HepG2 (cell line): ENCODE data around the gene MFNG. TPM values are rescaled to one million over a fixed set of nuclear protein-coding genes. Genes with fewer than 3 reads are reported as not detected.

Experiments
- ATAC-seq: fragments of 200-7000 bp; cut with Tn5 transposase; 3 replicates; pipeline ENCODE4 v1.9.1; 2020; ENCODE audit warnings: mild to moderate bottlenecking, moderate library complexity
- BruUV-seq: library from RNA; stranded (reverse); fragments of 400-500 nt; replicated peaks from 2 replicates; lab custom pipeline; 2021; lab: Mats Ljungman, UMichigan
- CTCF ChIA-PET: fragments of 300-600 bp; formaldehyde crosslinking; extraction: SDS; loops from one replicate; lab custom pipeline; 2021; ENCODE audit warnings: low total read pairs, inconsistent platforms, low intra/inter-chr PET ratio; lab: Yijun Ruan, JAX
- POLR2A ChIA-PET: fragments of 350-600 bp; sonication (Branson Sonifier 250); formaldehyde crosslinking; loops from one replicate; lab custom pipeline; 2020; ENCODE audit warnings: antibody characterized with exemption, inconsistent platforms; lab: Yijun Ruan, JAX
- DNase-seq: peaks from one replicate; pipeline ENCODE4 v3.0.0-alpha.2; 2015; ENCODE audit warnings: low spot score
- FAIRE-seq: peaks from 3 replicates; lab custom pipeline; 2011; peaks lifted over from hg19 to GRCh38; lab: Jason Lieb, UNC
- H2AFZ ChIP-seq: one replicate; pipeline ENCODE4 v1.6.1; 2011; ENCODE audit warnings: low read length, inconsistent platforms
- H3K27ac ChIP-seq: fragments of 300-600 bp; 3 replicates; pipeline ENCODE4 v1.8.0; 2011; ENCODE audit warnings: mixed run types, mild to moderate bottlenecking, mixed read lengths, low read length, inconsistent platforms; ENCODE audit not compliant: insufficient read depth; ENCODE audit errors: extremely low read length
- H3K27me3 ChIP-seq, 2 experiments: fragments of 200-600 bp in 1 of 2; 2 replicates in 1 of 2; 3 replicates in 1 of 2; pipeline versions ENCODE4 v1.6.0 to v1.8.0; 2011; ENCODE audit warnings: low read length in 2 of 2, mild to moderate bottlenecking in 2 of 2, moderate library complexity in 2 of 2, inconsistent platforms in 1 of 2; ENCODE audit not compliant: insufficient read depth in 2 of 2, control insufficient read depth in 1 of 2
- H3K36me3 ChIP-seq, 2 experiments: fragments of 200-600 bp in 1 of 2; replicated peaks in 1 of 2; 2 replicates in 1 of 2; 3 replicates in 1 of 2; pipeline versions ENCODE4 v1.5.1 to v1.8.0; 2011; ENCODE audit warnings: low read length in 2 of 2, inconsistent platforms in 1 of 2; ENCODE audit not compliant: insufficient read depth in 2 of 2, control insufficient read depth in 1 of 2
- H3K4me1 ChIP-seq: 2 replicates; pipeline ENCODE4 v1.5.1; 2012; ENCODE audit warnings: low read length, inconsistent platforms; ENCODE audit not compliant: insufficient read depth
- H3K4me2 ChIP-seq: 2 replicates; pipeline ENCODE4 v1.6.0; 2011; ENCODE audit warnings: low read depth, low read length, inconsistent platforms
- H3K4me3 ChIP-seq, 3 experiments: fragments of 200-600 bp in 1 of 3; sonication (generic), shearing (Covaris generic) in 1 of 3; replicated peaks in 1 of 3; 2 replicates each; pipeline ENCODE4 v1.5.1; 2011 to 2016; ENCODE audit warnings: low read length in 3 of 3, inconsistent platforms in 2 of 3, low read depth in 2 of 3, mild to moderate bottlenecking in 2 of 3, control low read depth in 1 of 3, mixed read lengths in 1 of 3; ENCODE audit not compliant: insufficient read depth in 1 of 3
- H3K79me2 ChIP-seq: one replicate; pipeline ENCODE4 v1.6.1; 2011; ENCODE audit warnings: low read length, inconsistent platforms; ENCODE audit not compliant: insufficient read depth
- H3K9ac ChIP-seq: 2 replicates; pipeline ENCODE4 v1.6.0; 2011; ENCODE audit warnings: mild to moderate bottlenecking, low read depth, low read length, inconsistent platforms; ENCODE audit not compliant: insufficient read depth
- H3K9me3 ChIP-seq: 2 replicates; pipeline ENCODE4 v1.5.1; 2012; ENCODE audit warnings: mild to moderate bottlenecking, low read length
- H4K20me1 ChIP-seq: 2 replicates; pipeline ENCODE4 v1.6.0; 2011; ENCODE audit warnings: inconsistent platforms, mild to moderate bottlenecking, low read length, moderate library complexity; ENCODE audit not compliant: insufficient read depth
- ARHGAP35 ChIP-seq: sonication (generic); formaldehyde crosslinking; IDR thresholded peaks from 2 replicates; pipeline ENCODE4 v1.9.0; 2022; ENCODE audit warnings: mild to moderate bottlenecking, inconsistent platforms, moderate library complexity, missing genetic modification reagents, borderline replicate concordance
- ATF2 ChIP-seq: sonication (generic); formaldehyde crosslinking; IDR thresholded peaks from 2 replicates; pipeline ENCODE4 v1.4.0; 2020; ENCODE audit warnings: missing genetic modification reagents
- CSRNP1 ChIP-seq: sonication (generic); formaldehyde crosslinking; IDR thresholded peaks from 2 replicates; pipeline ENCODE4 v1.8.1; 2023; ENCODE audit warnings: mild to moderate bottlenecking, missing genetic modification reagents
- DR1 ChIP-seq: sonication (generic); formaldehyde crosslinking; IDR thresholded peaks from 2 replicates; pipeline ENCODE4 v1.8.0; 2021; ENCODE audit warnings: mild to moderate bottlenecking, missing genetic modification reagents, inconsistent platforms
- ETV5 ChIP-seq: IDR thresholded peaks from 2 replicates; pipeline ENCODE4 v1.6.1; 2018; ENCODE audit warnings: missing biosample characterization, missing genetic modification reagents, inconsistent platforms, borderline replicate concordance
- FOXA1 ChIP-seq, 2 experiments: fragments of 450-650 bp in 1 of 2; sonication (generic) in 1 of 2; formaldehyde crosslinking in 1 of 2; IDR thresholded peaks; 2 replicates each; pipeline versions ENCODE4 v1.4.0 to v1.6.1; 2016 to 2020; ENCODE audit warnings: missing genetic modification reagents in 1 of 2
- HNRNPL ChIP-seq: fragments of 200-400 bp; formaldehyde crosslinking; IDR thresholded peaks from 2 replicates; pipeline ENCODE4 v1.6.1; 2017; ENCODE audit warnings: mild to moderate bottlenecking, low read depth, low read length
- PAXIP1 ChIP-seq: sonication (generic); formaldehyde crosslinking; conservative IDR thresholded peaks from 2 replicates; pipeline ENCODE4 v1.4.0; 2020; ENCODE audit warnings: mild to moderate bottlenecking, missing genetic modification reagents, moderate library complexity
- SNAPC2 ChIP-seq: sonication (generic); formaldehyde crosslinking; IDR thresholded peaks from 2 replicates; pipeline ENCODE4 v1.8.1; 2022; ENCODE audit warnings: mild to moderate bottlenecking, missing genetic modification reagents
- THAP11 ChIP-seq: IDR thresholded peaks from 2 replicates; pipeline ENCODE4 v1.6.1; 2016; ENCODE audit warnings: missing biosample characterization, missing genetic modification reagents
- ZBTB2 ChIP-seq: sonication (generic); formaldehyde crosslinking; IDR thresholded peaks from 2 replicates; pipeline ENCODE4 v1.8.0; 2022; ENCODE audit warnings: low read depth, missing genetic modification reagents
- ZFP90 ChIP-seq: sonication (generic); formaldehyde crosslinking; IDR thresholded peaks from 2 replicates; pipeline ENCODE4 v1.8.0; 2022; ENCODE audit warnings: missing genetic modification reagents, mild to moderate bottlenecking, inconsistent platforms, borderline replicate concordance
- ZNF446 ChIP-seq: sonication (generic); formaldehyde crosslinking; IDR thresholded peaks from 2 replicates; pipeline ENCODE4 v1.5.0; 2020; ENCODE audit warnings: mild to moderate bottlenecking, missing genetic modification reagents
- WGBS: methylation state at CpG from one replicate; pipeline ENCODE4 v1.1.6; 2017; ENCODE audit warnings: low lambda C conversion rate; 5-methylcytosine and 5-hydroxymethylcytosine counted together
- in situ Hi-C: cut with HindIII; loops from 2 replicates; pipeline ENCODE4 v1.10.0; 2017; ENCODE audit warnings: low pct_unique_long_range_greater_than_20kb; ENCODE audit not compliant: extremely low pct_ligation_motif_present
- intact Hi-C: fragments of 100-400 bp; cut with micrococcal nuclease; formaldehyde crosslinking; loops from one replicate; pipeline ENCODE4 v1.10.0; 2022; ENCODE audit not compliant: unreplicated experiment
- polyA plus RNA-seq, 8 experiments: library from polyadenylated mRNA; depleted of rRNA in 3 of 8; stranded (reverse) in 7 of 8; unstranded in 1 of 8; fragments of >200 nt; fragmentation: Illumina TruSeq in 4 of 8; extraction: Trizol in 4 of 8; gene quantifications; 2 replicates each; pipeline versions ENCODE4 v1.2.1 to v1.2.3, GENCODE V29; 2011 to 2016; ENCODE audit warnings: low read depth in 4 of 8, missing spikeins in 1 of 8, mixed read lengths in 1 of 8; ENCODE audit not compliant: insufficient read depth in 1 of 8
- total RNA-seq, 5 experiments: library from RNA; depleted of rRNA; stranded (reverse); fragments of >200 nt; fragmentation: Illumina TruSeq; extraction: Trizol; gene quantifications; 2 replicates each; pipeline ENCODE4 v1.2.3, GENCODE V29; 2016; ENCODE audit warnings: low read depth in 1 of 5

MFNG gene
- total and polyA plus RNA-seq, 2 of the 13 experiments (the other 11 are each of a cell fraction or from before 2014, with no cell fraction given), result 1.0 to 11.7 TPM

- Histone ChIP-seq H3K9me3 (no peaks in the 10 kb centered on the region), H3K27ac (peak within 1 kb of the TSS; percentile 71), H3K9ac (peak within 1 kb of the TSS; percentile 84), H3K36me3 (peaks cover 2 to 17% of the 10 kb centered on the region in 2 experiments; a peak in 4 of 5 replicates), H3K4me3 (peak within 1 kb of the TSS; percentile 76 to 89 (median 85)), H4K20me1 (peaks cover 5% of the 10 kb centered on the region; the same call in 1 of the 2 replicates), H2AFZ (no peak within 1 kb of the TSS), H3K4me2 (peak within 1 kb of the TSS; percentile 94), H3K79me2 (peaks cover 40% of the 10 kb centered on the region), H3K4me1 (peaks cover 86% of the 10 kb centered on the region), H3K27me3 (no peaks in the 10 kb centered on the region; a peak in 1 of 5 replicates)
- WGBS, result 25% methylated on average over 4 of the region's 99 CpGs
- in situ Hi-C loops (no loop called here), intact Hi-C loops (loop anchor here (10.0 kb wide), 1 partner anchor 45 kb away; no protein-coding TSS in a partner anchor)
- ATAC-seq (peak; percentile 37), FAIRE-seq (no peak), DNase-seq (no peak)
- CTCF ChIA-PET, result no interaction called here
- BruUV-seq, result no TSS peak
- POLR2A ChIA-PET, result interaction anchor here (1.6 to 4.0 kb wide), 2 partner anchors 17 to 47 kb away, joined by 6 to 14 read pairs; no protein-coding TSS in a partner anchor
- TF ChIP-seq HNRNPL (0 out of 2 replicates have a peak, but pooled peaks have one; percentile 39), ARHGAP35 (CRISPR knock-in tag) (0 out of 2 replicates have a peak, but pooled peaks have one; percentile 35), THAP11 (CRISPR knock-in tag) (0 out of 2 replicates have a peak, but pooled peaks have one; percentile 14), ZBTB2 (CRISPR knock-in tag) (peak; percentile 90), SNAPC2 (CRISPR knock-in tag) (no peak), DR1 (CRISPR knock-in tag) (no peak), FOXA1 (IDR thresholded peaks at IDR 0.05) (no peak), FOXA1 (CRISPR knock-in tag; IDR thresholded peaks at IDR 0.05) (no peak), ZNF446 (CRISPR knock-in tag) (peak; percentile 28; the same call in 1 of the 2 replicates), ATF2 (CRISPR knock-in tag) (no peak), CSRNP1 (CRISPR knock-in tag) (0 out of 2 replicates have a peak, but pooled peaks have one; percentile 50), ETV5 (peak; percentile 43; the same call in 1 of the 2 replicates), PAXIP1 (CRISPR knock-in tag) (peak; percentile 33; the same call in 1 of the 2 replicates), ZFP90 (CRISPR knock-in tag) (no peak)
Measured at GRCh38 chr22:37519268-37520195, 33.3 kb upstream of the MFNG start, which contains the start of gene CARD10. TSS of gene CARD10 (minus strand) at chr22:37519415. CDS start at chr22:37519200, 215 bp downstream.
